Hepatocyte (in vitro differentiated cells): ENCODE results near the gene TCEA3. TPM values are rescaled to one million over a fixed set of nuclear protein-coding genes. Genes with fewer than 3 reads are reported as not detected.

Experiments
- DNase-seq: peaks from one replicate; pipeline ENCODE4 v3.0.0-alpha.2; 2016; ENCODE audit warnings: low spot score
- H2AFZ ChIP-seq: fragments of 200-600 bp; sonication (generic); 2 replicates; pipeline ENCODE4 v1.6.0; 2016; ENCODE audit warnings: antibody characterized with exemption, mild to moderate bottlenecking
- H3K27ac ChIP-seq: fragments of 200-600 bp; sonication (generic); 2 replicates; pipeline ENCODE4 v1.5.1; 2016; ENCODE audit warnings: mild to moderate bottlenecking
- H3K27me3 ChIP-seq: fragments of 200-600 bp; sonication (generic); 2 replicates; pipeline ENCODE4 v1.6.1; 2016
- H3K36me3 ChIP-seq: fragments of 200-600 bp; sonication (generic); replicated peaks from 2 replicates; pipeline ENCODE4 v1.5.1; 2016; ENCODE audit warnings: low read depth; ENCODE audit not compliant: insufficient read depth
- H3K4me1 ChIP-seq: fragments of 200-600 bp; sonication (generic); 2 replicates; pipeline ENCODE4 v1.5.1; 2016; ENCODE audit warnings: mild to moderate bottlenecking, moderate library complexity; ENCODE audit not compliant: insufficient read depth
- H3K4me2 ChIP-seq: fragments of 200-600 bp; sonication (generic); 2 replicates; pipeline ENCODE4 v1.6.0; 2016
- H3K4me3 ChIP-seq: fragments of 200-600 bp; sonication (generic); 2 replicates; pipeline ENCODE4 v1.5.1; 2016; ENCODE audit warnings: mild to moderate bottlenecking
- H3K79me2 ChIP-seq: fragments of 200-600 bp; sonication (generic); 2 replicates; pipeline ENCODE4 v1.6.0; 2017; ENCODE audit warnings: mild to moderate bottlenecking
- H3K9me2 ChIP-seq: fragments of 200-600 bp; sonication (generic); replicated peaks from 2 replicates; pipeline ENCODE4 v1.6.0; 2017; ENCODE audit warnings: mild to moderate bottlenecking; ENCODE audit not compliant: insufficient read depth
- H3K9me3 ChIP-seq: fragments of 200-600 bp; sonication (generic); 2 replicates; pipeline ENCODE4 v1.5.1; 2016; ENCODE audit warnings: low read depth, mild to moderate bottlenecking
- H4K20me1 ChIP-seq: fragments of 200-600 bp; sonication (generic); 2 replicates; pipeline ENCODE4 v1.6.0; 2016; ENCODE audit warnings: mild to moderate bottlenecking; ENCODE audit not compliant: insufficient read depth, poor library complexity, severe bottlenecking
- CTCF ChIP-seq: fragments of 200-600 bp; sonication (generic); IDR thresholded peaks from 2 replicates; pipeline ENCODE4 v1.5.1; 2016; ENCODE audit warnings: antibody characterized with exemption, mild to moderate bottlenecking; ENCODE audit not compliant: poor library complexity
- EZH2 ChIP-seq: fragments of 200-600 bp; sonication (generic); IDR thresholded peaks from 2 replicates; pipeline ENCODE4 v1.6.1; 2016; ENCODE audit warnings: antibody characterized with exemption, mild to moderate bottlenecking, borderline replicate concordance
- EZH2phosphoT487 ChIP-seq: fragments of 200-600 bp; sonication (generic); IDR thresholded peaks from one replicate; pipeline ENCODE4 v1.6.1; 2018; ENCODE audit warnings: antibody characterized with exemption, mild to moderate bottlenecking, low read depth, moderate library complexity; ENCODE audit not compliant: unreplicated experiment, severe bottlenecking
- WGBS: methylation state at CpG from one replicate; pipeline ENCODE4 v1.1.6; 2016; ENCODE audit warnings: low lambda C conversion rate; ENCODE audit errors: missing lambda C conversion rate; 5-methylcytosine and 5-hydroxymethylcytosine counted together
- polyA plus RNA-seq: library from polyadenylated mRNA; unstranded; fragments of >200 nt; fragmentation: Nextera tagmentation; extraction: Ambion mirVana; gene quantifications from 2 replicates; pipeline ENCODE4 v1.2.1, GENCODE V29; 2016
- total RNA-seq: library from RNA; depleted of rRNA; stranded (reverse); fragments of >200 nt; gene quantifications from 2 replicates; pipeline ENCODE4 v1.2.3, GENCODE V29; 2014

Gene TCEA3
- total and polyA plus RNA-seq, 2 experiments from 2014 or later, result 30.2 to 31.2 TPM

GRCh38 chr1:23357138-23357908 lies 67.2 kb downstream of the TCEA3 start:
- Histone ChIP-seq H3K4me3 (no peak overlapping the region), H3K79me2 (peaks cover 19% of the 10 kb centered on the region), H3K9me2 (no peaks in the 10 kb centered on the region), H3K27me3 (no peaks in the 10 kb centered on the region), H2AFZ (no peak overlapping the region), H4K20me1 (no peaks in the 10 kb centered on the region), H3K4me2 (no peak overlapping the region), H3K36me3 (peaks cover 27% of the 10 kb centered on the region), H3K9me3 (peaks cover 34% of the 10 kb centered on the region), H3K4me1 (no peaks in the 10 kb centered on the region), H3K27ac (no peak overlapping the region)
- no peak for DNase-seq
- WGBS, result 34% methylated on average over 3 of the region's 3 CpGs
- TF ChIP-seq CTCF (no peak), EZH2 (no peak), EZH2phosphoT487 (no peak)

GRCh38 chr1:23356471-23357137 lies 67.9 kb downstream of the TCEA3 start:
- no peak for DNase-seq
- no peaks in the 10 kb centered on the region for H4K20me1 ChIP-seq
- H3K9me3 ChIP-seq, result peaks cover 27% of the 10 kb centered on the region
- no peaks in the 10 kb centered on the region for H3K27me3 ChIP-seq
- peaks cover 12% of the 10 kb centered on the region for H3K79me2 ChIP-seq
- H3K4me3 ChIP-seq, result no peak overlapping the region
- 84% methylated on average over 8 of the region's 8 CpGs for WGBS
- no peak for TF ChIP-seq CTCF
- no peak for TF ChIP-seq EZH2phosphoT487
- no peak for TF ChIP-seq EZH2
- no peak overlapping the region for H2AFZ ChIP-seq
- no peak overlapping the region for H3K4me2 ChIP-seq
- H3K4me1 ChIP-seq, result no peaks in the 10 kb centered on the region
- no peaks in the 10 kb centered on the region for H3K9me2 ChIP-seq
- H3K36me3 ChIP-seq, result peaks cover 19% of the 10 kb centered on the region
- H3K27ac ChIP-seq, result no peak overlapping the region

- DNase-seq, result no peak
- Histone ChIP-seq H3K4me1 (no peaks in the 10 kb centered on the region), H3K79me2 (no peaks in the 10 kb centered on the region), H3K27me3 (no peaks in the 10 kb centered on the region), H3K36me3 (no peaks in the 10 kb centered on the region), H3K27ac (no peak overlapping the region), H3K9me2 (no peaks in the 10 kb centered on the region), H3K9me3 (peaks cover 3% of the 10 kb centered on the region), H3K4me2 (no peak overlapping the region), H2AFZ (no peak overlapping the region), H4K20me1 (no peaks in the 10 kb centered on the region), H3K4me3 (no peak overlapping the region)
- TF ChIP-seq CTCF, result no peak
- no peak for TF ChIP-seq EZH2phosphoT487
- no peak for TF ChIP-seq EZH2
- WGBS, result 74% methylated on average over 3 of the region's 3 CpGs
Observed at GRCh38 chr1:23354245-23354644, 70.3 kb downstream of the TCEA3 start.
